KBM-7 (cell line): ENCODE measurements around the gene CRY1.
A peak's percentile ranks its signal among the peaks of the same experiment; 100 is the strongest.
"Not testable (repeated sequence)": the region's sequence is repeated elsewhere in the genome, so short reads cannot be mapped to it uniquely, and the experiment has no call there.

Source experiments
- DNase-seq: peaks from one replicate; pipeline ENCODE4 v3.0.0-alpha.2; 2015
- in situ Hi-C: fragments of 300-500 bp; cut with MboI; formaldehyde crosslinking; loops from 2 replicates; pipeline ENCODE4 v1.14.3; 2020; ENCODE audit warnings: low sequenced_read_pairs, low pct_unique_long_range_greater_than_20kb, mixed read lengths

Gene CRY1

GRCh38 chr12:107080299-107080698, 13.1 kb downstream of the CRY1 start:
- in situ Hi-C loops: no loop called here

DNA sequence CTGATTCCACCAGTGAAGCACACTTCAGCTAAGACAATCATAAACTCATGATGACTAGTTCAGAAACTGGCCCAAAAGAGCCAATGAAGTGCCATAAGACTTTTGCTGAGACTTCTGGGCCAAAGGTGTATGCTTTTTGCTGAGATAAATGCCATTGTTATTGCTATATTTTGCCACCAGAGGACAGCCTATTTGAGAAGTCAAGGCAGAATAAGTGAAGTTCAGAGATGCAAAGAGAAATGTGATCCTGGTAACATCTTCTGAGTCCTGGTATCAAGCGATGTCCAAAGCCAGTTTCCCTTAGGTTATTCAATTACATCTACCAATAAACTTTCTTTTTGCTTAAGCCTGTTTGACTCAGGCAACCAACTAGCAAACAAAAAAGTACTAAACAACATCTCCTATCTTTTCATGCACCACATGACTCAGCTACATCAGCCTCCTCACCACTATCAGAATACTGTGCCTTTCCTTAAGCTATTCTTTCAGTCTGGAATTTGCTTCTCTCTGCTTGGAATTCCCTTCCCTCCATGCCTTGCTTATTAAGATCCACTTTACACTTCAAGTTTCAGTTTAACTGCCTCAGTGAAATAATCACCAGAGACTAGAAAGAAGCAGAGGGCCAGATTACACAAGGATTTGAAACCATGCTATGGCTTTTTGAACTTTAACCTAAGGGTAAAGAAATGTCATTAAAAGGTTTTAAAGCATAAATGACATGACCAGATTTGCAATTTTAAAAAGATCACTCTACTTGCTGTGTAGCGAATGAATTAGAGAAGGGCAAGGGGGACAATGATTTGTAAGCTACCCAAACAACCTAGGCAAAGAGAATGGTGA, 14.0 kb downstream of the CRY1 start:
- in situ Hi-C loops: no loop called here
- peak; percentile 42 for DNase-seq

More at GRCh38 chr12:107080299-107080698, 13.1 kb downstream of the CRY1 start:
- DNase-seq: peak; percentile 25

DNA sequence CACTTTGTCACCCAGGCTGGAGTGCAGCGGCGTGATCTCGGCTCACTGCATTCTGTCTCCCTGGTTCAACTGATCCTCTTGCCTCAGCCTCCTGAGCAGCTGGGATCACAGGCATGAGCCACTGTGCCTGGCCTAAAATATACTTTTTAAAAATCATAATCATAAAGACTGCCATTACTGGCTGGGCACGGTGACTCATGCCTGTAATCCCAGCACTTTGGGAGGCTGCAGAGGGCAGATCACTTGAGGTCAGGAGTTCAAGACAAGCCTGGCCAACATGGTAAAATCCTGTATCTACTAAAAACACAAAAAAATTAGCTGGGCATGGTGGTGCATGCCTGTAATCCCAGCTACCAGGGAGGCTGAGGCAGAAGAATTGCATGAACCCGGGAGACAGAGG, 20.1 kb downstream of the CRY1 start:
- in situ Hi-C loops, DNase-seq: not testable (repeated sequence)

DNA sequence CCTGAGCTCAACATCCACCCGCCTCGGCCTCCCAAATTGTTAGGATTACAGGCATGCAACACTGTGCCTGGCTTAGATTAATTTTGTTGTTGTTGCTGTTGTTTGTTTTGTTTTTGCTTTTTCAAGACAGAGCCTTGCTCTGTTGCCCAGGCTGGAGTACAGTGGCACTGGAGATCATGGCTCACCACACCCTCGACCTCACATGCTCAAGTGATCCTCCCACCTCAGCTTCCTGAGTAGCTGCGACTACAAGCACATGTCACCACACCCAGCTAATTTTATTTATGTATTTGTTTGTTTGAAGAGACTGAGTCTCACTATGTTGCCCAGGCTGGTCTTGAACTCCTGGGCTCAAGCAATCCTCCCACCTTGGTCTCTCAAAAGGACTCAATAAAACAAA, 26.7 kb downstream of the CRY1 start:
- no peak for DNase-seq
- in situ Hi-C loops: no loop called here

DNA sequence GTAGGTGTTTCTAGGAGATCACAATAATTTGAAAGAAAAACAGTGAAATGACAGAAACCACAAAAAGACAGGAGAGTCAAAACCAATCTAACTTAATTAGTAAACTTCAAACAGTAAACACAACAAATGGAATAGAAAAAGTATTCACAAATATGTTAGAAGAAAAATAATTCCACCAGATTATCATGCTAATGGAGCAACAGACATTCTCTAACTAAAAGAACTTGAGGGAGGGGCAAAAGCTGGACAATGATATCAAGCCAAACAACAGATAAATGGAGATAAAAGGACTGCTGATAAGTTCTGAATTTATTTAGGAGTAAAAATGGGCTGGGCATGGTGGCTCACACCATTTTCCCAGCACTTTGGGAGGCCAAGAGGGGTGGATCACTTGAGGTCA, 28.7 kb downstream of the CRY1 start:
- no peak for DNase-seq
- in situ Hi-C loops: no loop called here

DNA sequence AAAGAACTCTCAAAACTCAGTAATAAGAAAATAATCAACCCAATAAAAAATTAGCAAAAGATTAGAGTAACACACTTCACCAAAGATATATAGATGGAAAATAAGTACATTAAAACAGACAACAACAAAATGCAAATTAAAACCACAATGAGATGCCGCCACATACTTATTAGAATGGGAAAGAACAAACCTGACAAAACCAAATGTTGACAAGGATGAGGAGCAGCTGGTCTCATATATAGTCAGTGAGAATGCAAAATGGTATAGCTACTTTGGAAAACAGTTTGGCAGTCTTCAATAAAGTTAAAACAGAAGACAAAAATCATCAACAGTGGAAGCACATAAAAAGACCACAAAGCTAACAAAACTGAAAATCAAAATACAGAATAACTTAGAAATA, 29.1 kb downstream of the CRY1 start:
- no peak for DNase-seq
- in situ Hi-C loops: no loop called here

- in situ Hi-C loops: no loop called here
Observed at GRCh38 chr12:107058190-107058589, 35.2 kb downstream of the CRY1 start.

GRCh38 chr12:107057071-107057834, 36.1 kb downstream of the CRY1 start:
- in situ Hi-C loops: no loop called here
- no peak for DNase-seq

More at GRCh38 chr12:107058190-107058589, 35.2 kb downstream of the CRY1 start:
- DNase-seq: no peak

GRCh38 chr12:107053709-107054108, 39.6 kb downstream of the CRY1 start:
- in situ Hi-C loops: no loop called here
- no peak for DNase-seq

GRCh38 chr12:107045186-107045585, 48.2 kb downstream of the CRY1 start:
- DNase-seq: no peak
- in situ Hi-C loops: no loop called here

- no peak for DNase-seq
- in situ Hi-C loops: no loop called here
Observed at GRCh38 chr12:107042801-107043200, 50.5 kb downstream of the CRY1 start.

- in situ Hi-C loops: no loop called here
- no peak for DNase-seq
Observed at GRCh38 chr12:107035733-107036132, 57.6 kb downstream of the CRY1 start.

DNA sequence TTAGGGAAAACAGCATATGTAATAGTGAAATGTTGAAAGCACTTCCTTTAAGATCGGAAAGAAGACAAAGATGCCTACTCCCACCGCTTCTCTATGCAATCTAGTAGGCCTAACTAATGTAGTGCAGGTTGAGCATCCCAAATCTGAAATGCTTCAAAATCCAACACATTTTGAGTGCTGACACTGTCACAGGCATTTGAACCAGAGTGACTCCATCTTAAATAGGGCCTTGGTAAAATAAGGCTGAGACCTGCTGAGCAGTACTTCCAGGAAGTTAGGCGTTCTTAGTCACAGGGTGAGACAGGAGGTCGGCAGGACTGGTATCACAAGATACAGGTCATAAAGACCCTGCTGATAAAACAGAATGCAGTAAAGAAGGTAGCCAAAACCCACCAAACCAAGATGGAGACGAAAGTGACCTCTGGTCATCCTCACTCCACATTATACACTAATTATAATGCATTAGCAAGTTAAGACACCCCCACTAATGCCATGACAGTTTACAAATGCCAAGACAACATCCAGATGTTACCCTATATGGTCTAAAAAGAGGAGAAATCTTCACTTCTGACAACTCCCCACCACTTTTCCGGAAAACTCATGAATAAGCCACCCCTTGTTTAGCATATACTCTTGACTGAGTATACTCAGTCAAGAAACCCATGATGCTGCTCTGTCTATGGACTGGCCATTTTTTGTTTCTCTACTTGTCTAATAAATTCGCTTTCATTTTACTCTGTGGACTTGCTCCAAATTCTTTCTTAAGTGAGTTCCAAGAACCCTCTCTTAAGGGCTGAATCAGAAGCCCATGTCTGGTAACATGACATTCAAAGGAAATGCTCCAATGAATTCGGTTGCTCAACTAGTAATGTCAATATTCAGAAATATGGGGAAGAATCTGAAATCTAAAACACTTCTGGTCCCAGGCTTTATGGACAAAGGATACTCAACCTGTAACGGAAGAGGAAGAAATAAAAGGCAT, 59.3 kb downstream of the CRY1 start:
- in situ Hi-C loops: no loop called here
- no peak for DNase-seq

DNA sequence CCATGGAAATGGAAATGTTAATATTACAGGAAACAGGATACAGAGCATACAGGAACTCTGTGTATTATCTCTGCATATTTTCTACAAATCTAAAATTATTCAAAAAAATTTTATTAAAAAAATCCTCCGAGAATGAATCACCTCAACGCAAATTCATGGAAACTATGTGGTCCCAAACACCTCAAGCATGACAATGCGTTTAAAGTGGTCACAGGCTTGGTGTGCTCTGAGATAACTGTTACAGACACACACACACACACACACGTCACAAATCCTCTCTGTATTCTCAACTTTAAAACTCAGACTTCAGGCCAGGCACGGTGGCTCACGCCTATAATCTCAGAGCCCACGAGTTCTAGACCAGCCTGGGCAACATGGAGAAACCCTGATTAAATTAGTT, 61.1 kb downstream of the CRY1 start:
- no peak for DNase-seq
- in situ Hi-C loops: no loop called here

- in situ Hi-C loops: no loop called here
- DNase-seq: no peak
Observed at GRCh38 chr12:107031061-107031460, 62.3 kb downstream of the CRY1 start.

GRCh38 chr12:107029081-107029480, 64.3 kb downstream of the CRY1 start:
- in situ Hi-C loops: no loop called here
- no peak for DNase-seq

DNA sequence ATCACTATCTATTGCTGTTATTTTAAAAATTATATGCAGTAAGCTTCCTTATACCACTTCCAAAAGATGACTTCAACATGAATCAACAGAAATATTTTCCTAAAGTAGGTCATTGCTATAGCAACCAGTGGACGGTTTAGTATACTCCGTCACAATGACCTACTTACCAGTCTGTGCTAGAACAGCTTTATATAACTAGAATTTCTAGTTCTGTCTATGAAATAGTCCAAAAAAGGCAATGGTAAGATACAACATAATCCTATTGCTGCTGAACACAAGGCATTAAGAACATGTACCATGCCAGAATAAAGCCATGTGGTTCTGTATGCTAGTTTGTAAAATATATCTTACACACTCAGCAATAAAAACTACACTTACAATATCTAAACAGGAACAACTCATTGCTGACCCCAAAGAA, 65.7 kb downstream of the CRY1 start:
- in situ Hi-C loops: no loop called here
- no peak for DNase-seq

GRCh38 chr12:107026806-107027635, 66.3 kb downstream of the CRY1 start:
- in situ Hi-C loops: no loop called here
- DNase-seq: no peak
